GM18861 (cell line): Measurements from ENCODE around the gene RIMS1.

Experiments used
- ATAC-seq: cut with Tn5 transposase; IDR thresholded peaks from one replicate; pipeline ENCODE4 v1.9.1; 2021; ENCODE audit not compliant: unreplicated experiment

Gene RIMS1

GRCh38 chr6:72238021-72238420, 351.7 kb downstream of the RIMS1 start:
- ATAC-seq: no peak

DNA sequence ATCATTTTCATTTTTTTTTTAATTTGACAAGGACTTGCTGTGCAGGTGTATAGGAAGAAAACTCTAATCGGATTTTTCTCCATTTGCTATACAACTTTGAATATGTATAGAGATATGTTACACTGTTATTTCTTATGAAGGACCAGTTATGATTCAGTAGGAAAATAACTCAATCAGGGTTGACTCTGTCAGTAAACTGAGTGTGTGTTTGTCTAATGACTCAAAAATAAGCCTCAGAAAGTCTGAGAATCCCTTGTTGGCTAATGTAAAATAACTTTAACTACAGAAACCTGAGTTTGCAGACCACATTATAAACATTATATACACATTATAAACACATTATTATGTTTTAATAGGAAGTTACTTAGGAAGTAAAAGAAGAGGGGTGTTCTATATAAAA, 352.6 kb downstream of the RIMS1 start:
- no peak for ATAC-seq

- ATAC-seq: no peak
Measured at GRCh38 chr6:72245565-72245964, 359.2 kb downstream of the RIMS1 start.

DNA sequence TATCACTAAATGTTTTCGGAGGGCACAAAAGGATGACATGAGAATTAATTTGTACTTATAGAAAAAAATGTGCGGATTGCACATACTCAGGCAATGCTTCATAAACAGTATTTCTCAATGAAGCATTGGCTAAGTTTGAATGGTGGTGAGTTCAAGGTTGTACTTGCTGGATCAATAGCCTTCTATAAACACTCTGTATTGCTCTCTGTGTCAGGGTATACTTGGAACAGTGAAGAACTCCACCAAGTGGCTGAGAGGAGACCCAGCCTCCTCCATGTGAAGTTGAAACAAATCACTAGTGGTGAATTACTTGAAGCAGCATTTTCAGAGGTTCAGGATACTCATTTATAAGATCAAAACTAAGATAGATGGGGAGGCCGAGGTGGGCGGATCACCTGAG, 360.6 kb downstream of the RIMS1 start:
- ATAC-seq: no peak

DNA sequence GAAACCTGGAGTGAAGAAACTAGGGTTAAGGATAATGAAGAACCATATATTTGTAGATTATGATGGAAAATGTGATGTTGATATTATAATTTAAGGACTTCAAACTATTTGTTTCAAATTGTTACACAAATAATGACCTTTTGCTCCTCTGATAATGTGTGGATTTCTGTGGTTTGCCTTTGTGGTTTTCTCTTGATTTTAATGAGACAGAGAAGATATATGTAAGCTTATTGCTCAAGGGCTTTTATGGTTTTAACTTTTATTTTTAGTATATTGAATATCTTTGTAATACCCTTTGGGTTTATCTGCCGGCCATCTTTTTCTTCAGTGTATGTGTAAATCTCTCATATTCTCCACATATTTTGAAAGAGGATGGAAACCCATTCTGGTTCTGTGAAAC, 362.3 kb downstream of the RIMS1 start:
- ATAC-seq: no peak

- no peak for ATAC-seq
Measured at GRCh38 chr6:72250664-72251063, 364.3 kb downstream of the RIMS1 start.

- no peak for ATAC-seq
Measured at GRCh38 chr6:72260489-72260888, 374.1 kb downstream of the RIMS1 start.

DNA sequence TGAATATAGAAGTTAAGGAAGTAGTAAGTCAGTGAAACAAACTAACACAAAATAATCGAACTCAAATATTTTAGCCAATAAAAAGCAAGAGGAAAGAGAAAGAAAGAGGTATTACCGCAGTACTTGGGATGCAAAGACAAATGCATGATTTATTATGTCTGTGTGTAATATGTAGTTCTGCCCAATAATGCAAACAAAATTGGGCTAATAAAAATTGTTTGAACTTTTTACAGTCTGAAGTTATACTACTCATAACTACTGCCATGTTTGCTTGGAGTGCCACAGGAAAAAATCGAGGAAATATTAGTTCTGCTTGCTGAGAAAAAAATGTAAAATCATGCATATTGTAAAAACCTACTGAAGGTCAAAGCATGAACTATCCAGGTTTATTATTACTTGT, 375.2 kb downstream of the RIMS1 start:
- no peak for ATAC-seq

DNA sequence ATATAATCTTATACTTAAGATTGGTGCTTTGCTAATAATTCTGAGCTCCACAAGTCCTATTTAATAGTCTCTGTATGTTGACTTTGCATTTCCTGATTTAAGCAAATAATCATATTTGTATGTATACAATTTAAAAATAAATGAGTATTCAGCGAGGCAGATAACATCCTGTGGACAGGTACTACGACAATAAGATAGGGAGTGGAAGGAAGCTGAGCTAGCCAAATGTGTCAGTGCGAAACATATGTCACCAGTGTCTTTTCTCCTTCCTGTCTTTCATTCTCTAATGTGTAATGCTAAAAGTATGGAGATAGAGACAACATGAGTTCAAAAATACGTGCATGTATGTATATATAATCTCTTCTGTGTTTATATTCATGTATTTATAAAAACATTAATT, 375.9 kb downstream of the RIMS1 start:
- ATAC-seq: no peak

DNA sequence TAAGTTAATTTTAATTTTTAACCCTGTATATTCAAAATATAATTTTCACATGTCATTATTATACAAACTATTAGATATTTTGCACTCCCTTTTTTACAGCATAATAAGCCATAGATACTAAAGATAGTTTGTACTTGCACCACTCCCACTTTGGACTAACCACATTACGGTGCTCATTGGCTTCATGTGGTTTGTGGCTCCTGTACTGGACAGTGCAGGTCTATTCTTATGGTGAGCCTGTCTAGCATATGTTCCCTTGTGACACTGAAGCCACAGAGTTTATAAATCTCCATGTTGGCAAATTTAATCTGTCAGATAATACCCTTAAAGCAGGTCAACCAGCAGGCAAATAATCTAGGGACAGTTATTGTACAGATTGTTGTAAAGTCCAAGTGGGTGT, 381.1 kb downstream of the RIMS1 start:
- ATAC-seq: no peak

DNA sequence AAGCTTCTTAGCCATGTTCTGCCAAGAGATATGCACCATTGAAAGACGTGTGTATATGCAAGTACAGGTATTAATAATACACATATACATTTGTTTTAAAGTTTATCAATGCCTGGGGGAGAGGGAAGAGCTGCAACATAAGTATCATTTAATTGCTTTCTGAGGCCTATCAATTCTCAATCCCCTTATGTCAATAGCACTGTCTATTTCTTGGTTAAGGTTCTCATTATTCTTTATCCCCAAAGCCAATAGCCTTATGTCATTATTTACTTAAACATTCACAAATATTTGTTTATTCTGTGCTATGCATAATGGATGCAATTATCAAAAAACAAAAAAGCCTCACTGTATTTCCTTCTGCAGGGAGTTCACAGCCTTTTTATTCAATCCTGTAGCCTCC, 385.2 kb downstream of the RIMS1 start:
- no peak for ATAC-seq

DNA sequence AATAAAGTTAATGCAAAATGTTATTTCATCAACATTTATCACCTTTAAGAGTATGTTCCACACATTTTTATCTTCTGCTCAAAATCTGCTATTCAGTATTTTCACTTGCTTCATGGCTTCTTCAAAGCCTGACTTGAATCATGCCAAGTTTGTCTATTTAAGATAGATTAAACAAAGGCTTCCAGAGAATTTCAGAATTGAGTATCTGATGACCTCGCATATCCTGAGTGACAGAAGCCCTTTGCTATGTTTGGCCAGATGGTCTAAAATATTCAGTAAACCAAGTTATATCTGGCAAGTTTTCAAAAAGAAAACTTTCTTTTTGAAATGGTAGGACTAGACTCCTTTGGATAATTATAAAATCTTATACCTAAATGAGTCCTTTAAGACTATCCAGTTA, 386.6 kb downstream of the RIMS1 start:
- ATAC-seq: no peak

- ATAC-seq: no peak
Measured at GRCh38 chr6:72275888-72276287, 389.5 kb downstream of the RIMS1 start.

DNA sequence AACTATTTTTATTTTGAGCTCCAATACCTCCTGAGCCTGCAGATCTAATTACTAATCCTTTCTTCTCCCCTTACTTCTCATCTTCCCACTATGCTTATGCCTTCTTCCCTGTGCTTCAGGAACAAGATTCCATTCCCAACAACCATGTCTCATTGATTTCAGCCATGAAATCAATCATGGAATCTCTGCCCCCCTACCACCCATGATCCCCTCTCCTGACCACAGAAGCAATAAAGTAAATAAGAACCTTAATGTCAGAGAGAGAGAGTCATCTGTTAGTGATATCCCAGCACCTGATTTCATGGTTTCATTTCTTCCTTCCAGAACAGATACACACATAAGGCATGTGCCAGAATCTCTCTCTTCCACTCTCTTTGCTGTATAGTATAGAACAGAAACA, 395.9 kb downstream of the RIMS1 start:
- no peak for ATAC-seq

DNA sequence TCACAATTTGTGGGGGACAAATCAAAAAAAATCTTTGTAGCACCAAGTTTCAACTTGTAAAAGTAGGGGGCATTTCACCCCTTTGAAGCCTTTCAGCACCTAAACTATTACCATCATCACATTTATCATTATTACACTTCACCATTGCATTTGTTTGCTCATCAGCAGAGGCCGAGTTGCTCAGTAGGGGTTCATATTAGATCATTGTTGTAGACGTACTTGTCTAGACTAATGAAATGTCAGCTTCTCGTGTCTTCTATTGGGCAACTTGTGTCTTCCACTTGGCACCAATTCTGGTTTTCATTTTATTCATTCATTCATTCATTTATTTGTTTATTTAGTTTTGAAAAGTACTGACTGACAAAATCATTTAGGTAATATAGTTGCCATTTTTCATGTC, 397.2 kb downstream of the RIMS1 start:
- no peak for ATAC-seq

- no peak for ATAC-seq
Measured at GRCh38 chr6:72286911-72287311, 400.6 kb downstream of the RIMS1 start.

- ATAC-seq: no peak
Measured at GRCh38 chr6:72287801-72288200, 401.5 kb downstream of the RIMS1 start.

DNA sequence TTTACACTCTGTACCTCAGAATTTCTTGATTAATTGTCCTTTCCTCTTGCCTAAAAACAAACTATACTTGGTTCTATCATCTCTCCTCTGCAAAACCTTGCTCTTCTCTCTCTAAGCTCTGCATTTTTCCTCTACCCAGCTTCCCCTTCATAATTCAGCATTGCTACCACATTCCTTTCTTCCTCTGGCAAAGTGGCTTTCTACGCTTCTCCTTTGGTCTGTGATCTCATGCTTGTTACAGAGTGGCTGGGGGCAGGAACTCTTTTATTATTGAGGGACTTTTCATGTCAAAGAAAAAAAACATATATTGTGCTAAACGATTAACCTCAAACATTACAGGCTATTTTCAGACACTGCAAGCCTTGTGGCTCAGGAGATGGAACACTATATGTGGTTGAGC, 402.2 kb downstream of the RIMS1 start:
- ATAC-seq: no peak

GRCh38 chr6:72290620-72291019, 404.3 kb downstream of the RIMS1 start:
- no peak for ATAC-seq

DNA sequence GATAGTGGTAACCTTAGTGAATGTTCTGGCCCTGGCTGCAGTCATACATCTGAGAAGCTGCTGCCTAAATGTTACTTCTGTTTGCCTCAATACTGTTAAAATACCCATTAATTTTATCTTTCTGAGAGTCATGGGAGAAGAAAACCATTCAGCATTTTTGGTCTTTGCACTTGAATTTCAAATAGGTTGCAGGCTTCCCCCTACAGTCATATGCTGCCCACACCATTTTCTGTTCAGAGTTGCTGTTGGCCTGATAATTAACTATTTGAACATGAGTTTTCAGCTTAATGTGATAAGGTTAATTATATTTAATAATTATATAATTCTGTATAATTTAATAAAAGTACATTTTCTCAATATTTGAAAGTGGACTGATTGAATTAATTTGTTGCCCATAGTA, 410.0 kb downstream of the RIMS1 start:
- no peak for ATAC-seq

DNA sequence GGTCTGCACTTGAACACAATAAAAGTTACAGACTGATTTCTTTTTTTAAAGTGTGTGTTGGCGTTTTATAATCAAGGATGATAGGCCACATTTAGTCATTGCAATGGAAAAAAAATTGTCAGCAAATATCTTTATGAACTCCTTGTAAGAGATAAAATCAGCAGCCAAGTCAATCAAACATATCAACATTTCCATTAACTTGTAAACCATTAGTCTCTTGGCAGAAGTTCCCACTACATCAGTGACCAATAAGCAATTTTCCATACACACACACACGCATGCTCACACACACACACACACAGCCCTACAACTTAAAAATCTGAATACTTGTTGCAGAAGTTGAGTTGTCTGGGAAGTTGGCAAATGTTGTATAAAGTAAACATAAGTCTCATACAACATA, 419.6 kb downstream of the RIMS1 start:
- ATAC-seq: no peak

DNA sequence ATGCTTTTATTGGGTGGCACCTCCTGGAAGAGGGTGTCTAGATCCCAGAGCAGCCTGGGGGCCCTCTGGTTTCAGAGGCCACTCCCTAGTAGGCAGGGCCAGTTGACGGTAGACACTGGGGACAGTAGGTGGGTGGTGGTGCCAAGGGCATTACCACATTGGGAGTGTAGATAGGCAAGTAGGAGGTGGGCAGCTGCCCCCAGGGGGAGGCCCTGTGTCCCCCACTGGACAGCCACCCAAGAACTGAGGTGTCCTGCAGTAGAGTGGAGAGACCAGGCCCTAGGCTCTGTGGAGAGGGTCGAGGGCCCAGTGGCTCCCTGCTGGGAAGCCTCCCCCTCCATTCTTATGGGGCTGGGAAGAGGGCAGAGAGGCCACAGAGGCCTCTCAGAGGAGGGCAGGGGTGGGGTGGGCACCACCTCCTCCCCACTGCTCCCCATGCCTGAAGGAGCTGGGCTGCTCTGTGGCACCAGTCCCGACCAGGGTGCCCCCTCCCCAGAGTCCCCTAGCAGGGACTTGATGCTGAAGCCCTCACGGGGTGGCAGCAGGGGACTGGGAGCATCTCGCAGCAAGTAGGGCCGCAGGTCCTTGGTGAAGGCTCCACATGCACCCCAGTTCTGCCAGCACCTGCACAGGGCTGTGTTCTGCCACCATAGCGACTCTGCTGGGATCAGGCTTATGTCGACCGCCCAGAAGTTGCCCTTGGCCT, 430.5 kb downstream of the RIMS1 start:
- ATAC-seq: no peak

DNA sequence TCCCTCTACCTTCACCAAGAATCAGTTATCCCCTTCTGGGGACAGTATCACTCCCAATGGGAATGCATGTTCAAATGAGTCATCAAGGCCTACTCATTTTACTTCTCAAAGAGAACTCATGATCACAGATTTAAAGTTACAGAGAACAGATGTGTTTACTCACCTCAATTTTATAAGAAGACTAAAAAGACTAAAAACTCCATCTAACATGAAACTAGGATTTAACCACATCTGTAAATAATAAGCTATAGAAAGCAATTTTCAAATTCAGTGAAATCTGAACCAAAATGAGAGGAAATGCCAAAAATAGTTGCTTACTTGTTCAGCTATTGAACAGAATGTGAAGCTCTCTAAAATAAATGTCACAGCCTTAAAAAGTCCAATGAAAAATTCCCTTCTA, 435.4 kb downstream of the RIMS1 start:
- ATAC-seq: no peak

GRCh38 chr6:72322771-72323170, 436.4 kb downstream of the RIMS1 start:
- no peak for ATAC-seq
